ENCODE data around the gene TRAPPC5.

DNA sequence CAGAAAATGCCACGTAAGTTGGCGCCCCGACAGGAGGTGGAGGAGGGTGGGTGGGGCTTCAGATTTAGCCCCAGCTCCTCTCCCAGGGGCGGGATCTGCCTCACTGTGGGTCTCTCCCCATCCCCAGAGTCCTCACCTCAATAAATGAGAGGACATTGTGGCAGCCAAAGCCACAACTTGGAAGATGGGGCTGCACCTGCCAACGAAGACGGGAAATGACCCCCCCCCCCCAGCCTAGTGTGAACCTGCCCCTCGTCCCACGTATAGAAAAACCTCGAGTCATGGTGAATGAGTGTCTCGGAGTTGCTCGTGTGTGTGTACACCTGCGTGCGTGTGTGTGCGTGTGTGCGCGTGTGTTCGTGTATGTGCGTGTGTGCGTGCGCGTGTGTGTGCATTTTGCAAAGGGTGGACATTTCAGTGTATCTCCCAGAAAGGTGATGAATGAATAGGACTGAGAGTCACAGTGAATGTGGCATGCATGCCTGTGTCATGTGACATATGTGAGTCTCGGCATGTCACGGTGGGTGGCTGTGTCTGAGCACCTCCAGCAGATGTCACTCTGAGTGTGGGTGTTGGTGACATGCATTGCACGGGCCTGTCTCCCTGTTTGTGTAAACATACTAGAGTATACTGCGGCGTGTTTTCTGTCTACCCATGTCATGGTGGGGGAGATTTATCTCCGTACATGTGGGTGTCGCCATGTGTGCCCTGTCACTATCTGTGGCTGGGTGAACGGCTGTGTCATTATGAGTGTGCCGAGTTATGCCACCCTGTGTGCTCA is 1.5 kb upstream of the TRAPPC5 start:
- TF ChIP-seq, protein P1, sequence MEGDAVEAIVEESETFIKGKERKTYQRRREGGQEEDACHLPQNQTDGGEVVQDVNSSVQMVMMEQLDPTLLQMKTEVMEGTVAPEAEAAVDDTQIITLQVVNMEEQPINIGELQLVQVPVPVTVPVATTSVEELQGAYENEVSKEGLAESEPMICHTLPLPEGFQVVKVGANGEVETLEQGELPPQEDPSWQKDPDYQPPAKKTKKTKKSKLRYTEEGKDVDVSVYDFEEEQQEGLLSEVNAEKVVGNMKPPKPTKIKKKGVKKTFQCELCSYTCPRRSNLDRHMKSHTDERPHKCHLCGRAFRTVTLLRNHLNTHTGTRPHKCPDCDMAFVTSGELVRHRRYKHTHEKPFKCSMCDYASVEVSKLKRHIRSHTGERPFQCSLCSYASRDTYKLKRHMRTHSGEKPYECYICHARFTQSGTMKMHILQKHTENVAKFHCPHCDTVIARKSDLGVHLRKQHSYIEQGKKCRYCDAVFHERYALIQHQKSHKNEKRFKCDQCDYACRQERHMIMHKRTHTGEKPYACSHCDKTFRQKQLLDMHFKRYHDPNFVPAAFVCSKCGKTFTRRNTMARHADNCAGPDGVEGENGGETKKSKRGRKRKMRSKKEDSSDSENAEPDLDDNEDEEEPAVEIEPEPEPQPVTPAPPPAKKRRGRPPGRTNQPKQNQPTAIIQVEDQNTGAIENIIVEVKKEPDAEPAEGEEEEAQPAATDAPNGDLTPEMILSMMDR (IDR thresholded peaks at IDR 0.05; ENCODE audit: low read depth, low read length) = peak; percentile 95
- TF ChIP-seq EZH2phosphoT487 (IDR thresholded peaks at IDR 0.05; ENCODE audit: low read depth) = no peak

Data from OCI-LY3 (cell line).